Right atrium auricular region (tissue), 2 donors: ENCODE measurements around the gene CEACAM1. TPM values are rescaled to one million over a fixed set of nuclear protein-coding genes. Genes with fewer than 3 reads are reported as not detected.
"Not testable (repeated sequence)": the region's sequence is repeated elsewhere in the genome, so short reads cannot be mapped to it uniquely, and the experiment has no call there.

Experiments
- DNase-seq: peaks from one replicate; pipeline ENCODE4 v3.0.0-alpha.2; 2019; ENCODE audit warnings: low spot score
- H3K27ac ChIP-seq, 2 donors: fragments of 200-600 bp; sonication (generic); 1 replicate in 1 of 2; 2 replicates in 1 of 2; pipeline ENCODE4 v1.5.1; 2016 to 2019
- H3K27me3 ChIP-seq, 2 donors: fragments of 200-600 bp; sonication (generic); one replicate each; pipeline versions ENCODE4 v1.5.1 to v1.6.0; 2017 to 2019
- H3K36me3 ChIP-seq: fragments of 200-600 bp; sonication (generic); one replicate; pipeline ENCODE4 v1.5.1; 2016
- H3K4me1 ChIP-seq, 2 donors: fragments of 200-600 bp; sonication (generic); one replicate each; pipeline versions ENCODE4 v1.5.1 to v1.6.0; 2017 to 2019
- H3K4me3 ChIP-seq, 2 donors: fragments of 200-600 bp; sonication (generic); 1 replicate in 1 of 2; 2 replicates in 1 of 2; pipeline ENCODE4 v1.5.1; 2017 to 2019; ENCODE audit warnings: mild to moderate bottlenecking in 1 of 2, moderate library complexity in 1 of 2
- H3K9me3 ChIP-seq, 2 donors: fragments of 200-600 bp; sonication (generic); one replicate each; pipeline ENCODE4 v1.5.1; 2019
- total RNA-seq, 2 donors: library from RNA; depleted of rRNA; stranded (reverse); fragments of >200 nt; gene quantifications; one replicate each; pipeline ENCODE4 v1.1.0, GENCODE V29; 2016
- TF ChIP-seq, protein P1 (sequence below), 2 donors: fragments of 200-600 bp; sonication (generic); IDR thresholded peaks; one replicate each; pipeline ENCODE4 v1.5.1; 2019; ENCODE audit warnings: antibody characterized with exemption in 2 of 2

The CEACAM1 gene
- total RNA-seq, 2 donors from 2014 or later = 0.78 to 0.94 TPM

- Histone ChIP-seq H3K27ac (no peak overlapping the region), H3K27me3 (no peaks in the 10 kb centered on the region), H3K9me3 (no peaks in the 10 kb centered on the region), H3K36me3 (no peaks in the 10 kb centered on the region), H3K4me1 (no peaks in the 10 kb centered on the region), H3K4me3 (no peak overlapping the region)
- TF ChIP-seq, protein P1, sequence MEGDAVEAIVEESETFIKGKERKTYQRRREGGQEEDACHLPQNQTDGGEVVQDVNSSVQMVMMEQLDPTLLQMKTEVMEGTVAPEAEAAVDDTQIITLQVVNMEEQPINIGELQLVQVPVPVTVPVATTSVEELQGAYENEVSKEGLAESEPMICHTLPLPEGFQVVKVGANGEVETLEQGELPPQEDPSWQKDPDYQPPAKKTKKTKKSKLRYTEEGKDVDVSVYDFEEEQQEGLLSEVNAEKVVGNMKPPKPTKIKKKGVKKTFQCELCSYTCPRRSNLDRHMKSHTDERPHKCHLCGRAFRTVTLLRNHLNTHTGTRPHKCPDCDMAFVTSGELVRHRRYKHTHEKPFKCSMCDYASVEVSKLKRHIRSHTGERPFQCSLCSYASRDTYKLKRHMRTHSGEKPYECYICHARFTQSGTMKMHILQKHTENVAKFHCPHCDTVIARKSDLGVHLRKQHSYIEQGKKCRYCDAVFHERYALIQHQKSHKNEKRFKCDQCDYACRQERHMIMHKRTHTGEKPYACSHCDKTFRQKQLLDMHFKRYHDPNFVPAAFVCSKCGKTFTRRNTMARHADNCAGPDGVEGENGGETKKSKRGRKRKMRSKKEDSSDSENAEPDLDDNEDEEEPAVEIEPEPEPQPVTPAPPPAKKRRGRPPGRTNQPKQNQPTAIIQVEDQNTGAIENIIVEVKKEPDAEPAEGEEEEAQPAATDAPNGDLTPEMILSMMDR (IDR thresholded peaks at IDR 0.05) = no peak
- no peak for DNase-seq
These were observed 18.7 kb upstream of the CEACAM1 start for GRCh38 chr19:42546831-42547500.

DNA sequence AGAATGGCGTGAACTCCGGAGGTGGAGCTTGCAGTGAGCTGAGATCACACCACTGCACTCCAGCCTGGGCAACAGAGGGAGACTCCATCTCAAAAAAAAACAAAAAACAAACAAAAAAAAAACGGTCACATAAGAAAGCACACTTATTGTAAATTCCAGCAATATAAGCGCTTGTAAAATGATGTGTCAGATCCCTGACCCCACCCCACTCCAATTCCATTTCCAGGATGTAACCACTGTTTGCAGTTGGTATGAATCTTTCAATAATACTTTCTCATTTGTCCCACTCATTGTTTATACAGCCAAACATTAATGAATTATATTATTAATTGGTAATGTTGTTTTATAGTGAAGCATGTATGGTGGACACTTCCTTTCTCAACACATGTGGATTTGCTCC is 15.9 kb upstream of the CEACAM1 start:
- Histone ChIP-seq H3K4me3 (no peak overlapping the region), H3K27ac (no peak overlapping the region), H3K9me3 (no peaks in the 10 kb centered on the region), H3K36me3 (no peaks in the 10 kb centered on the region), H3K4me1 (no peaks in the 10 kb centered on the region), H3K27me3 (no peaks in the 10 kb centered on the region)
- TF ChIP-seq, protein P1 (IDR thresholded peaks at IDR 0.05) = no peak
- no peak for DNase-seq

GRCh38 chr19:42542791-42543190 is 14.5 kb upstream of the CEACAM1 start:
- DNase-seq = no peak
- H3K9me3 ChIP-seq = no peaks in the 10 kb centered on the region
- H3K4me3 ChIP-seq = no peak overlapping the region
- TF ChIP-seq, protein P1 (IDR thresholded peaks at IDR 0.05) = no peak
- H3K27ac ChIP-seq = no peak overlapping the region
- no peaks in the 10 kb centered on the region for H3K27me3 ChIP-seq
- H3K36me3 ChIP-seq = no peaks in the 10 kb centered on the region
- no peaks in the 10 kb centered on the region for H3K4me1 ChIP-seq

DNA sequence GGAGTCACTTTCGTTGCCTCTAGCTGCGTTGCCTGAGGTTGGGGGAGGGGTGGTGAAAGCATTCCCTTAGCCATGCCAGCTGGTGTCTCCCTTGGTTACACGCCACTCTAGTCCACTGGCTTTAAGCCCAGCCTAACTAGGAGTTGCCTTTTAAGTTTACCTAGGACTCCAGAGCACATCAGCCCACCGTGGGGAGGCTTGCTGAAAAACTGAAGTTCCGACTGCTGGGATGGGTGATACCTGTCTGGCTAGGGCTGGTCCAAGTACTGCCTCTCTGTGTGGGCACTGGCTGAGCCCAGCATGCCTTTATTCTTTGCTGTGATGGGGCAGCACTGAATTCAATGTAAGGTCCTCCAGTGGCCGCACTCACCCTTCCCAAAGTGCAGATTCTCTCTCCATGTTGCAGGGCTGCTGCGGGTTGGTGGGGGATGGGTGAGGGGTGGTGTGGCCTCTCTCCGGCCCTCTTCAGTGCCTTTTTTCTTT is 11.8 kb upstream of the CEACAM1 start:
- TF ChIP-seq, protein P1 (IDR thresholded peaks at IDR 0.05) = no peak
- H3K36me3 ChIP-seq = no peaks in the 10 kb centered on the region
- H3K27ac ChIP-seq = no peak overlapping the region
- H3K27me3 ChIP-seq = no peaks in the 10 kb centered on the region
- DNase-seq = no peak
- no peaks in the 10 kb centered on the region for H3K9me3 ChIP-seq
- no peaks in the 10 kb centered on the region for H3K4me1 ChIP-seq
- H3K4me3 ChIP-seq = no peak overlapping the region

DNA sequence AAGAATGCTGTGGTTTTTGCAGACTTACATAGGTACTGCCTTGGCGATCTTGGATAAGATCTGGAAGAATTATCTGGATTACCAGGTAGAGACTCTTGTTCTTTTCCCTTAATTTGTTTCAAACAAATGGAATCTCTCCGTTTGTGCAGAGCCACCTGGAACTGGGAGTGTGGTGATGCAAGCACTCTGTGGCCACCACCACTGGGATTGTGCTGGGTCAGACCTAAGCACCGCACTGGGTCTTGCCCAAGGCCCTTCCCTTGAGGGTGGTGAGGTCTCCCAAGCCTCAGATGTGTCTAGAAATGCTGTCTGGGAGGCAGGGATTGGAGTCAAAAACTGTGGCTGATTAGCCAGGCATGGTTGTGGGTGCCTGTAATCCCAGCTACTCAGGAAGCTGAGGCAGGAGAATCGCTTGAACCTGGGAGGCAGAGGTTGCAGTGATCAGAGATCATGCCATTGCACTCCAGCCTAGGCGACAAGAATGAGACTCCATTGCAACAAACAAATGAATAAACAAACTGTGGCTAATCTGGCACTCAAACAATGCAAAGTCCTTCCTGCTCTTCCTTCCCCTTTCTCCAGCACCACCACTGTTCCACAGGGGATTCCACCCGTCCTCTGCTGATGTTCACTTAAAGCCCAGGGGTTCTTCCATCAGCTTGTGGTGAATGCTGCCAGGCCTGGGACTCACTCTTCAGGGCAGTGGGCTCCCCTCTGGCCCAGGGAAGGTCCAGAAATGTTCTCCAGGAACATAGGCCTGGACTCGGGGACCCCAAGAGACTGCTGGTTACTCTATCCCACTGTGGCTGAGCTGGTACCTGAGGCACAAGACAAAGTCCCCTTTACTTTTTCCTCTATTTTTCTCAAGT is 10.8 kb upstream of the CEACAM1 start:
- no peak for DNase-seq
- TF ChIP-seq, protein P1 (IDR thresholded peaks at IDR 0.05) = no peak
- Histone ChIP-seq H3K9me3 (no peaks in the 10 kb centered on the region), H3K27ac (no peak overlapping the region), H3K4me3 (no peak overlapping the region), H3K4me1 (no peaks in the 10 kb centered on the region), H3K27me3 (no peaks in the 10 kb centered on the region), H3K36me3 (no peaks in the 10 kb centered on the region)

DNA sequence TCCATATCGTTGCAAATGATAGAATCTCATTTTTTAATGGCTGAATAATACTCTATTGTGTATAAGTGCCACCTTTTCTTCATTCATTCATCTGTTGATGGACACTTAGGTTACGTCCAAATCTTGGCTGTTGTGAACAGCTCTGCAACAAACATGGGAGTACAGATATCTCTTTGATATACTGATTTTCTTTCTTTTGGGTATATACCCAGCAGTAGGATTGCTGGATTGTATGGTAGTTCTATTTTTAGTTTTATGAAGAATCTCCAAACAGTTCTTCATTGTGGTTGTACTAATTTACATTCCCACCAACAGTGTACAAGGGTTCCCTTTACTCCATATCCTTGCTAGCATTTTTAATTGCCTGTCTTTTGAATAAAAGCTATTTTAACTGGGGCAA is 7.0 kb upstream of the CEACAM1 start:
- not testable (repeated sequence) for H3K4me3 ChIP-seq, H3K9me3 ChIP-seq, H3K27ac ChIP-seq, H3K36me3 ChIP-seq, H3K27me3 ChIP-seq, H3K4me1 ChIP-seq, DNase-seq
